ENCODE measurements around the gene CLEC16A. TPM values are rescaled to one million over a fixed set of nuclear protein-coding genes. Genes with fewer than 3 reads are reported as not detected.

CLEC16A gene
- total and polyA plus RNA-seq, 5 donors from 2014 or later, result 11.8 to 38.9 (median 12.3) TPM

GRCh38 chr16:10943064-10943353 lies 1.4 kb upstream of the CLEC16A start:
- Histone ChIP-seq H3K27me3 (ENCODE audit: control insufficient read depth, insufficient read depth, low read length) (no peaks in the 10 kb centered on the region), H3K4me3 (ENCODE audit: low read depth, low read length) (peak overlapping the region; percentile 79)
- H3K27me3 Mint-ChIP-seq, result no peaks in the 10 kb centered on the region

GRCh38 chr16:10945065-10945787 lies 862 bp downstream of the CLEC16A start:
- no peak for ATAC-seq (ENCODE audit: low read depth in 2 of 2)

More at GRCh38 chr16:10943064-10943353, 1.4 kb upstream of the CLEC16A start:
- Mint-ChIP-seq H3K9me3 (peaks cover 0 to 1% (median 0%) of the 10 kb centered on the region in 7 donors), H3K4me3 (peak overlapping the region; percentile 84 to 95 (median 87)), H3K27ac (peak overlapping the region in 1 of 3 donors; percentile 51), H3K36me3 (no peaks in the 10 kb centered on the region), H3K4me1 (peaks cover 19 to 87% (median 60%) of the 10 kb centered on the region in 4 donors)
- no peaks in the 10 kb centered on the region for H3K36me3 ChIP-seq (ENCODE audit: control insufficient read depth, insufficient read depth, low read length)
- H3K4me1 ChIP-seq (ENCODE audit: control insufficient read depth, insufficient read depth, low read length, poor library complexity, severe bottlenecking), result peaks cover 68% of the 10 kb centered on the region
- no peak overlapping the region for H3K27ac ChIP-seq (ENCODE audit: insufficient read depth, low read length, poor library complexity, severe bottlenecking)
- H3K9me3 ChIP-seq (ENCODE audit: control insufficient read depth in 2 of 2, low read length in 2 of 2), result no peaks in the 10 kb centered on the region
- DNase-seq (no peak), ATAC-seq (ENCODE audit: low read depth in 2 of 2) (no peak)

DNA sequence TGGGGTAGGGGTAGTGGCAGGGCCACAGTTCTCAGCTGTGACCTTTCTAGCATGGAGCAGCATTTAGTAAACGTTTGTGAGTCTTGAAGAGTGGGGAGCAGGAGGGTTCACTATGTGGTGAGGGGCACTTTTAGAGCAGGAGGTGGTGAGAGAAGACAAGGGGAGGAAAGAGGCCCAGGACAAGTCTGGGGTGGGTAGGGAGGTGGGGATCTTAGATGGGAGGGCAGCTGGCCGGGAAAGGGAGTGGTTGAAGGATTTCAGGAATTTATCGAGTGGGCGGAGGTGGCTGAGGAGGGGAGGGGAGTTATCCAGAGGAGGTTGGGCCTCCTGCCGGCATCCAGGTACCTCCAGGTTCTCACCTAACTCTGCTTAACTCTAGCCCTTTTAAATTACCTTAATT lies 1.9 kb downstream of the CLEC16A start:
- no peaks in the 10 kb centered on the region for H3K27me3 ChIP-seq (ENCODE audit: control insufficient read depth, insufficient read depth, low read length)
- Mint-ChIP-seq H3K36me3 (peaks cover 6% of the 10 kb centered on the region), H3K9me3 (no peaks in the 10 kb centered on the region), H3K27ac (peak overlapping the region in 1 of 3 donors; percentile 77), H3K4me3 (peak overlapping the region; percentile 79 to 92 (median 86)), H3K27me3 (no peaks in the 10 kb centered on the region), H3K4me1 (peaks cover 18 to 82% (median 52%) of the 10 kb centered on the region in 4 donors)
- H3K36me3 ChIP-seq (ENCODE audit: control insufficient read depth, insufficient read depth, low read length), result no peaks in the 10 kb centered on the region
- no peaks in the 10 kb centered on the region for H3K9me3 ChIP-seq (ENCODE audit: control insufficient read depth in 2 of 2, low read length in 2 of 2)
- ATAC-seq (ENCODE audit: low read depth in 2 of 2) (no peak), DNase-seq (no peak)
- H3K4me1 ChIP-seq (ENCODE audit: control insufficient read depth, insufficient read depth, low read length, poor library complexity, severe bottlenecking), result peaks cover 47% of the 10 kb centered on the region
- H3K27ac ChIP-seq (ENCODE audit: insufficient read depth, low read length, poor library complexity, severe bottlenecking), result no peak overlapping the region
- H3K4me3 ChIP-seq (ENCODE audit: low read depth, low read length), result peak overlapping the region; percentile 86

More at GRCh38 chr16:10945065-10945787, 862 bp downstream of the CLEC16A start:
- peak overlapping the region; percentile 56 to 78 (median 65) for H3K27ac Mint-ChIP-seq
- no peak for DNase-seq
- peak overlapping the region; percentile 84 to 92 (median 86) for H3K4me3 Mint-ChIP-seq
- peak overlapping the region; percentile 86 for H3K4me3 ChIP-seq (ENCODE audit: low read depth, low read length)
- no peaks in the 10 kb centered on the region for H3K9me3 ChIP-seq (ENCODE audit: control insufficient read depth in 2 of 2, low read length in 2 of 2)
- no peaks in the 10 kb centered on the region for H3K36me3 Mint-ChIP-seq
- no peaks in the 10 kb centered on the region for H3K27me3 Mint-ChIP-seq
- no peaks in the 10 kb centered on the region for H3K36me3 ChIP-seq (ENCODE audit: control insufficient read depth, insufficient read depth, low read length)
- H3K9me3 Mint-ChIP-seq, result peaks cover 0 to 1% (median 0%) of the 10 kb centered on the region in 7 donors
- peaks cover 23 to 84% (median 57%) of the 10 kb centered on the region in 4 donors for H3K4me1 Mint-ChIP-seq
- H3K27ac ChIP-seq (ENCODE audit: insufficient read depth, low read length, poor library complexity, severe bottlenecking), result peak overlapping the region; percentile 72
- H3K4me1 ChIP-seq (ENCODE audit: control insufficient read depth, insufficient read depth, low read length, poor library complexity, severe bottlenecking), result peaks cover 58% of the 10 kb centered on the region
- no peaks in the 10 kb centered on the region for H3K27me3 ChIP-seq (ENCODE audit: control insufficient read depth, insufficient read depth, low read length)

GRCh38 chr16:10947211-10947787 lies 2.9 kb downstream of the CLEC16A start:
- no peaks in the 10 kb centered on the region for H3K27me3 ChIP-seq (ENCODE audit: control insufficient read depth, insufficient read depth, low read length)
- H3K27me3 Mint-ChIP-seq, result no peaks in the 10 kb centered on the region
- no peak for ATAC-seq (ENCODE audit: low read depth in 2 of 2)
- H3K36me3 Mint-ChIP-seq, result peaks cover 6% of the 10 kb centered on the region
- H3K4me1 Mint-ChIP-seq, result peaks cover 18 to 79% (median 52%) of the 10 kb centered on the region in 4 donors
- peak overlapping the region in 1 of 3 donors; percentile 71 for H3K27ac Mint-ChIP-seq
- peaks cover 44% of the 10 kb centered on the region for H3K4me1 ChIP-seq (ENCODE audit: control insufficient read depth, insufficient read depth, low read length, poor library complexity, severe bottlenecking)
- H3K9me3 Mint-ChIP-seq, result no peaks in the 10 kb centered on the region
- H3K9me3 ChIP-seq (ENCODE audit: control insufficient read depth in 2 of 2, low read length in 2 of 2), result no peaks in the 10 kb centered on the region
- H3K27ac ChIP-seq (ENCODE audit: insufficient read depth, low read length, poor library complexity, severe bottlenecking), result no peak overlapping the region
- DNase-seq, result no peak
- H3K4me3 ChIP-seq (ENCODE audit: low read depth, low read length), result no peak overlapping the region
- H3K36me3 ChIP-seq (ENCODE audit: control insufficient read depth, insufficient read depth, low read length), result no peaks in the 10 kb centered on the region
- H3K4me3 Mint-ChIP-seq, result peak overlapping the region; percentile 8 to 63 (median 28)

DNA sequence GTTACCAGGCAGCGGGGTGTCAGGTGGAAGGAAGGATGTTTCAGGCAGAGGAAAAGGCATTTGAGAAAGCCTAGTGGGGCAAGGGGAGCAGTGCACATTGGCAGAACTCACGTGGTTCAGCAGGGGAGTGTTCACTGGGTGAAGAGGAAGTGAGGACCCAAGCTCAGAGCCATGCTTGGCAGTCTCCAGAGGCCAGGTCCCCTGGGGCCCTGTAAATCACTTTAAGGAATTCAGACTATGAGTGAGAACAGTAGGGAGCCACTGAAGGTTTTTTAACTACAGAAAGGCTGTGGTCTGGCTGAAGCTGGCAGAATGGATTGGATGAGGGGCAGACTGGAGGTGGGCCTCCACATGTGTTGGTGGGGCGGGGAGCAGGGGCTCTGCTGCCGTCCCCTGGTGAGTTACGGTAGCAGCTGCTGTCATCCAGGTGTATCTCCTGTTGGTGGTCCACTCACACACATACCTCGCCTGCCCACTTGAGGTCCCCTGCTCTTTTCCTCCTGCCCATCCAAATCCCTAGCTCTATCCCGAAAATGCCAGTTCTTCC lies 5.1 kb downstream of the CLEC16A start:
- H3K27me3 ChIP-seq (ENCODE audit: control insufficient read depth, insufficient read depth, low read length), result no peaks in the 10 kb centered on the region
- H3K9me3 ChIP-seq (ENCODE audit: control insufficient read depth in 2 of 2, low read length in 2 of 2), result no peaks in the 10 kb centered on the region
- Mint-ChIP-seq H3K4me3 (peak overlapping the region; percentile 54 to 80 (median 62)), H3K4me1 (peaks cover 16 to 73% (median 50%) of the 10 kb centered on the region in 4 donors), H3K9me3 (no peaks in the 10 kb centered on the region), H3K27me3 (no peaks in the 10 kb centered on the region), H3K27ac (peak overlapping the region; percentile 52 to 81 (median 52)), H3K36me3 (peaks cover 6% of the 10 kb centered on the region)
- peak; percentile 12 to 88 (median 49) for DNase-seq
- H3K27ac ChIP-seq (ENCODE audit: insufficient read depth, low read length, poor library complexity, severe bottlenecking), result peak overlapping the region; percentile 6
- no peak overlapping the region for H3K4me3 ChIP-seq (ENCODE audit: low read depth, low read length)
- peaks cover 39% of the 10 kb centered on the region for H3K4me1 ChIP-seq (ENCODE audit: control insufficient read depth, insufficient read depth, low read length, poor library complexity, severe bottlenecking)
- ATAC-seq (ENCODE audit: low read depth in 2 of 2), result peak; percentile 77 to 81
- no peaks in the 10 kb centered on the region for H3K36me3 ChIP-seq (ENCODE audit: control insufficient read depth, insufficient read depth, low read length)

GRCh38 chr16:10950393-10950792 lies 6.0 kb downstream of the CLEC16A start:
- ATAC-seq (ENCODE audit: low read depth in 2 of 2) (no peak), DNase-seq (no peak)
- Histone ChIP-seq H3K27ac (ENCODE audit: insufficient read depth, low read length, poor library complexity, severe bottlenecking) (no peak overlapping the region), H3K36me3 (ENCODE audit: control insufficient read depth, insufficient read depth, low read length) (no peaks in the 10 kb centered on the region), H3K27me3 (ENCODE audit: control insufficient read depth, insufficient read depth, low read length) (no peaks in the 10 kb centered on the region), H3K4me1 (ENCODE audit: control insufficient read depth, insufficient read depth, low read length, poor library complexity, severe bottlenecking) (peaks cover 33% of the 10 kb centered on the region), H3K9me3 (ENCODE audit: control insufficient read depth in 2 of 2, low read length in 2 of 2) (no peaks in the 10 kb centered on the region), H3K4me3 (ENCODE audit: low read depth, low read length) (no peak overlapping the region)
- Mint-ChIP-seq H3K36me3 (peaks cover 6% of the 10 kb centered on the region), H3K27me3 (no peaks in the 10 kb centered on the region), H3K27ac (peak overlapping the region in 2 of 3 donors; percentile 10 to 43), H3K4me3 (no peak overlapping the region), H3K4me1 (peaks cover 11 to 73% (median 51%) of the 10 kb centered on the region in 4 donors), H3K9me3 (no peaks in the 10 kb centered on the region)

- DNase-seq, result no peak
- H3K4me1 ChIP-seq (ENCODE audit: control insufficient read depth, insufficient read depth, low read length, poor library complexity, severe bottlenecking), result peaks cover 27% of the 10 kb centered on the region
- Mint-ChIP-seq H3K4me1 (peaks cover 11 to 67% (median 46%) of the 10 kb centered on the region in 4 donors), H3K4me3 (no peak overlapping the region), H3K27ac (no peak overlapping the region), H3K9me3 (no peaks in the 10 kb centered on the region), H3K36me3 (peaks cover 6% of the 10 kb centered on the region), H3K27me3 (no peaks in the 10 kb centered on the region)
- H3K36me3 ChIP-seq (ENCODE audit: control insufficient read depth, insufficient read depth, low read length), result no peaks in the 10 kb centered on the region
- no peaks in the 10 kb centered on the region for H3K9me3 ChIP-seq (ENCODE audit: control insufficient read depth in 2 of 2, low read length in 2 of 2)
- H3K27me3 ChIP-seq (ENCODE audit: control insufficient read depth, insufficient read depth, low read length), result no peaks in the 10 kb centered on the region
- ATAC-seq (ENCODE audit: low read depth in 2 of 2), result no peak
- no peak overlapping the region for H3K27ac ChIP-seq (ENCODE audit: insufficient read depth, low read length, poor library complexity, severe bottlenecking)
- no peak overlapping the region for H3K4me3 ChIP-seq (ENCODE audit: low read depth, low read length)
Observed at GRCh38 chr16:10951026-10951425, 6.7 kb downstream of the CLEC16A start.
